Stimulated activated CD8-positive, alpha-beta memory T cell treated with anti-CD3 and anti-CD28 coated beads, Interleukin-15, amount 100 ng/mL, for 1 hour (primary cell): ENCODE results near the gene CD36.
"Not testable (repeated sequence)": the region's sequence is repeated elsewhere in the genome, so short reads cannot be mapped to it uniquely, and the experiment has no call there.

Experiments used
- DNase-seq: peaks from one replicate; pipeline ENCODE4 v3.0.0-alpha.2; 2020; ENCODE audit warnings: low read depth

Gene CD36

GRCh38 chr7:80654887-80655340 lies 16.5 kb downstream of the CD36 start:
- no peak for DNase-seq

GRCh38 chr7:80656029-80656428 lies 17.6 kb downstream of the CD36 start:
- DNase-seq, result no peak

- no peak for DNase-seq
These were observed 20.9 kb downstream of the CD36 start for GRCh38 chr7:80659120-80660055.

GRCh38 chr7:80660939-80661338 lies 22.5 kb downstream of the CD36 start:
- DNase-seq, result no peak

- no peak for DNase-seq
These were observed 23.3 kb downstream of the CD36 start for GRCh38 chr7:80661729-80662128.

- no peak for DNase-seq
These were observed 23.8 kb downstream of the CD36 start for GRCh38 chr7:80662252-80662651.

- no peak for DNase-seq
These were observed 27.1 kb downstream of the CD36 start for GRCh38 chr7:80665526-80665925.

GRCh38 chr7:80666376-80666775 lies 27.9 kb downstream of the CD36 start:
- DNase-seq, result no peak

- not testable (repeated sequence) for DNase-seq
These were observed 30.9 kb downstream of the CD36 start for GRCh38 chr7:80669367-80669766.

- DNase-seq, result no peak
These were observed 33.3 kb downstream of the CD36 start for GRCh38 chr7:80671744-80672143.

GRCh38 chr7:80675090-80675489 lies 36.6 kb downstream of the CD36 start:
- DNase-seq, result no peak

GRCh38 chr7:80676404-80676803 lies 38.0 kb downstream of the CD36 start:
- DNase-seq, result no peak

- DNase-seq, result no peak
These were observed 39.2 kb downstream of the CD36 start for GRCh38 chr7:80677629-80678028.

- no peak for DNase-seq
These were observed 40.3 kb downstream of the CD36 start for GRCh38 chr7:80678707-80679106.

GRCh38 chr7:80679921-80680907 lies 41.8 kb downstream of the CD36 start:
- DNase-seq, result no peak

GRCh38 chr7:80681272-80681885 lies 42.9 kb downstream of the CD36 start:
- no peak for DNase-seq

GRCh38 chr7:80682744-80683143 lies 44.3 kb downstream of the CD36 start:
- no peak for DNase-seq

- no peak for DNase-seq
These were observed 48.1 kb downstream of the CD36 start for GRCh38 chr7:80686576-80686975.

GRCh38 chr7:80699045-80699638 lies 60.7 kb downstream of the CD36 start:
- no peak for DNase-seq

GRCh38 chr7:80699721-80700256 lies 61.3 kb downstream of the CD36 start:
- DNase-seq, result no peak

- DNase-seq, result no peak
These were observed 64.8 kb downstream of the CD36 start for GRCh38 chr7:80703272-80703671.
